SK-N-SH treated with all-trans-retinoic acid at 6 μM for 48 hours (cell line): Measurements from ENCODE around the gene IL18.
"Not testable (repeated sequence)": the region's sequence is repeated elsewhere in the genome, so short reads cannot be mapped to it uniquely, and the experiment has no call there.

Experiments used
- ATAC-seq: fragments of 200-7000 bp; cut with Tn5 transposase; 3 replicates; pipeline ENCODE4 v1.9.1; 2020; ENCODE audit warnings: mild to moderate bottlenecking, moderate library complexity
- ARNTL ChIP-seq: fragments of 450-650 bp; formaldehyde crosslinking; IDR thresholded peaks from 2 replicates; pipeline ENCODE4 v1.5.0; 2020; ENCODE audit warnings: low read depth, mild to moderate bottlenecking, moderate library complexity, borderline replicate concordance
- BACH2 ChIP-seq: fragments of 250-450 bp; sonication (Bioruptor Pico); IDR thresholded peaks from 2 replicates; pipeline ENCODE4 v1.9.0; 2021; ENCODE audit warnings: mild to moderate bottlenecking, borderline replicate concordance
- CSDC2 ChIP-seq: fragments of 250-450 bp; sonication (Bioruptor Pico); IDR thresholded peaks from 2 replicates; pipeline ENCODE4 v1.5.0; 2020; ENCODE audit warnings: mild to moderate bottlenecking, moderate library complexity
- ESRRG ChIP-seq: fragments of 250-450 bp; sonication (Bioruptor Pico); IDR thresholded peaks from 2 replicates; pipeline ENCODE4 v1.6.1; 2021; ENCODE audit warnings: mild to moderate bottlenecking
- GLIS3 ChIP-seq: fragments of 250-450 bp; sonication (Bioruptor Pico); IDR thresholded peaks from 2 replicates; pipeline ENCODE4 v1.5.0; 2020; ENCODE audit warnings: mild to moderate bottlenecking, moderate library complexity
- ISL1 ChIP-seq: fragments of 250-450 bp; sonication (Bioruptor Pico); IDR thresholded peaks from 2 replicates; pipeline ENCODE4 v2.1.2; 2022; ENCODE audit warnings: mild to moderate bottlenecking, moderate library complexity
- PPARA ChIP-seq: fragments of 250-450 bp; sonication (Bioruptor Pico); IDR thresholded peaks from 2 replicates; pipeline ENCODE4 v1.5.0; 2020; ENCODE audit warnings: mild to moderate bottlenecking, borderline replicate concordance
- RARB ChIP-seq: fragments of 250-450 bp; sonication (Bioruptor Pico); IDR thresholded peaks from 2 replicates; pipeline ENCODE4 v1.8.0; 2021; ENCODE audit warnings: mild to moderate bottlenecking, moderate library complexity
- SNAI2 ChIP-seq: fragments of 250-450 bp; sonication (Bioruptor Pico); IDR thresholded peaks from 2 replicates; pipeline ENCODE4 v1.5.0; 2020; ENCODE audit warnings: mild to moderate bottlenecking, moderate library complexity
- TCF4 ChIP-seq: fragments of 250-450 bp; sonication (Bioruptor Pico); IDR thresholded peaks from 2 replicates; pipeline ENCODE4 v1.8.0; 2021; ENCODE audit warnings: mild to moderate bottlenecking, moderate library complexity, borderline replicate concordance
- TOX ChIP-seq: fragments of 250-450 bp; sonication (Bioruptor Pico); IDR thresholded peaks from 2 replicates; pipeline ENCODE4 v1.8.0; 2021; ENCODE audit warnings: mild to moderate bottlenecking, moderate library complexity, borderline replicate concordance
- TSHZ2 ChIP-seq: fragments of 250-450 bp; sonication (Bioruptor Pico); IDR thresholded peaks from 2 replicates; pipeline ENCODE4 v1.5.0; 2020; ENCODE audit warnings: mild to moderate bottlenecking, moderate library complexity
- ZC3H10 ChIP-seq: fragments of 250-450 bp; sonication (Bioruptor Pico); IDR thresholded peaks from 2 replicates; pipeline ENCODE4 v1.5.1; 2021; ENCODE audit warnings: mild to moderate bottlenecking, moderate library complexity
- ZFP3 ChIP-seq: fragments of 250-450 bp; sonication (Bioruptor Pico); IDR thresholded peaks from 2 replicates; pipeline ENCODE4 v1.5.0; 2020; ENCODE audit warnings: mild to moderate bottlenecking, moderate library complexity
- ZNF565 ChIP-seq: fragments of 450-650 bp; formaldehyde crosslinking; conservative IDR thresholded peaks from 2 replicates; pipeline ENCODE4 v1.5.0; 2020; ENCODE audit warnings: low read depth, mild to moderate bottlenecking, moderate library complexity
- ZNF70 ChIP-seq: fragments of 450-650 bp; formaldehyde crosslinking; IDR thresholded peaks from 2 replicates; pipeline ENCODE4 v1.5.0; 2020; ENCODE audit warnings: mild to moderate bottlenecking, moderate library complexity
- TF ChIP-seq, protein P1 (sequence below): fragments of 250-450 bp; sonication (Bioruptor Pico); IDR thresholded peaks from 2 replicates; pipeline ENCODE4 v1.8.0; 2021; ENCODE audit warnings: low read depth, mild to moderate bottlenecking, moderate library complexity, borderline replicate concordance
- TF ChIP-seq, protein P2 (sequence below): fragments of 250-450 bp; sonication (Bioruptor Pico); IDR thresholded peaks from 2 replicates; pipeline ENCODE4 v1.8.0; 2020; ENCODE audit warnings: mild to moderate bottlenecking, moderate library complexity, borderline replicate concordance
- TF ChIP-seq, protein P3 (sequence below): fragments of 250-450 bp; sonication (Bioruptor Pico); IDR thresholded peaks from 2 replicates; pipeline ENCODE4 v1.5.1; 2020; ENCODE audit warnings: low read depth, mild to moderate bottlenecking, moderate library complexity

The IL18 gene

GRCh38 chr11:112196519-112197087 lies 32.7 kb upstream of the IL18 start:
- ATAC-seq, result no peak
- TF ChIP-seq PPARA (CRISPR knock-in tag) (no peak), ISL1 (no peak), ZNF565 (CRISPR knock-in tag) (no peak), CSDC2 (CRISPR knock-in tag) (no peak), BACH2 (CRISPR knock-in tag) (no peak), ZNF70 (CRISPR knock-in tag) (no peak), TCF4 (no peak), SNAI2 (CRISPR knock-in tag) (no peak), RARB (no peak), ESRRG (CRISPR knock-in tag) (no peak), GLIS3 (CRISPR knock-in tag) (no peak)
- TF ChIP-seq, protein P1, sequence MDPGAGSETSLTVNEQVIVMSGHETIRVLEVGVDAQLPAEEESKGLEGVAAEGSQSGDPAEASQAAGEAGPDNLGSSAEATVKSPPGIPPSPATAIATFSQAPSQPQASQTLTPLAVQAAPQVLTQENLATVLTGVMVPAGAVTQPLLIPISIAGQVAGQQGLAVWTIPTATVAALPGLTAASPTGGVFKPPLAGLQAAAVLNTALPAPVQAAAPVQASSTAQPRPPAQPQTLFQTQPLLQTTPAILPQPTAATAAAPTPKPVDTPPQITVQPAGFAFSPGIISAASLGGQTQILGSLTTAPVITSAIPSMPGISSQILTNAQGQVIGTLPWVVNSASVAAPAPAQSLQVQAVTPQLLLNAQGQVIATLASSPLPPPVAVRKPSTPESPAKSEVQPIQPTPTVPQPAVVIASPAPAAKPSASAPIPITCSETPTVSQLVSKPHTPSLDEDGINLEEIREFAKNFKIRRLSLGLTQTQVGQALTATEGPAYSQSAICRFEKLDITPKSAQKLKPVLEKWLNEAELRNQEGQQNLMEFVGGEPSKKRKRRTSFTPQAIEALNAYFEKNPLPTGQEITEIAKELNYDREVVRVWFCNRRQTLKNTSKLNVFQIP (CRISPR knock-in tag), result no peak
- TF ChIP-seq, protein P2, sequence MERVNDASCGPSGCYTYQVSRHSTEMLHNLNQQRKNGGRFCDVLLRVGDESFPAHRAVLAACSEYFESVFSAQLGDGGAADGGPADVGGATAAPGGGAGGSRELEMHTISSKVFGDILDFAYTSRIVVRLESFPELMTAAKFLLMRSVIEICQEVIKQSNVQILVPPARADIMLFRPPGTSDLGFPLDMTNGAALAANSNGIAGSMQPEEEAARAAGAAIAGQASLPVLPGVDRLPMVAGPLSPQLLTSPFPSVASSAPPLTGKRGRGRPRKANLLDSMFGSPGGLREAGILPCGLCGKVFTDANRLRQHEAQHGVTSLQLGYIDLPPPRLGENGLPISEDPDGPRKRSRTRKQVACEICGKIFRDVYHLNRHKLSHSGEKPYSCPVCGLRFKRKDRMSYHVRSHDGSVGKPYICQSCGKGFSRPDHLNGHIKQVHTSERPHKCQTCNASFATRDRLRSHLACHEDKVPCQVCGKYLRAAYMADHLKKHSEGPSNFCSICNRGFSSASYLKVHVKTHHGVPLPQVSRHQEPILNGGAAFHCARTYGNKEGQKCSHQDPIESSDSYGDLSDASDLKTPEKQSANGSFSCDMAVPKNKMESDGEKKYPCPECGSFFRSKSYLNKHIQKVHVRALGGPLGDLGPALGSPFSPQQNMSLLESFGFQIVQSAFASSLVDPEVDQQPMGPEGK (CRISPR knock-in tag), result no peak
- TF ChIP-seq, all 23 proteins: peak for 0

- TF ChIP-seq RARB, result no peak
- no peak for TF ChIP-seq SNAI2 (CRISPR knock-in tag)
- no peak for TF ChIP-seq TCF4
- TF ChIP-seq, protein P2 (CRISPR knock-in tag), result no peak
- TF ChIP-seq TSHZ2 (CRISPR knock-in tag), result no peak
- TF ChIP-seq ZNF565 (CRISPR knock-in tag), result no peak
- TF ChIP-seq, protein P1 (CRISPR knock-in tag), result no peak
- TF ChIP-seq PPARA (CRISPR knock-in tag), result no peak
- TF ChIP-seq TOX, result no peak
- TF ChIP-seq GLIS3 (CRISPR knock-in tag), result no peak
- no peak for TF ChIP-seq ARNTL (CRISPR knock-in tag)
- TF ChIP-seq, all 23 proteins: peak for 0
- no peak for ATAC-seq
Measured at GRCh38 chr11:112195951-112196351, 32.1 kb upstream of the IL18 start.

DNA sequence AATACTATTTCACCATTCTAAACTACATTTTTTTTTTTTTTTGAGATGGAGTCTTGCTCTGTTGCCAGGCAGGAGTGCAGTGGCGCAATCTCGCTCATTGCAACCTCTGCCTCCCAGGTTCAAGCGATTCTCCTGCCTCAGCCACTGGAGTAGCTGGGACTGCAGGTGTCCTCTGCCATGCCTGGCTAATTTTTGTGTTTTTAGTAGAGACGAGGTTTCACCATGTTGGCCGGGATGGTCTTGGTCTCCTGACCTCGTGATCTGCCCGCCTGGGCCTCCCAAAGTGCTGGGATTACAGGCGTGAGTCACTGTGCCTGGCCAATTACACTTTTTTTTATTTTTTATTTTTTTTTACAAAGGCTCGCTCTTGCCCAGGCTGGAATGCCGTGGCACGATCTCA lies 31.2 kb upstream of the IL18 start:
- ATAC-seq, result not testable (repeated sequence)

DNA sequence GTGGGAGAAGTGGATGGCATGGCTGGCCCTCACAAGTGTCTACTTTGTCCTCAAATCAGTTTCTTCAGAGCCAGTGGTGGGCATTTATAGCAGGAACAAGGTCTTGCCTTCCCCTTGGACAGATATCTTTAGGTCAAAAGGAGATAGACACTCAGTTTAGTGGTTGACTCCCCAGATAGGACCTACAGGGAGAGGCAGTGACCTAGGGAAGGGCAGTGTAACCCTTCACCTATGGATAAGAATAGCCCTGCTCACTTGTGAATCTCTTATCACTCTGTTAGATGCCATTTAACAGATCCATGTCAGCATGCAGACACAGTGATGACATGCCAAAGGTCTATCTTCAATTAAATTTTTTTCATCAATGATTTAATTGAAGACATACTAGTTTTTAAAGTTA lies 22.4 kb upstream of the IL18 start:
- no peak for ATAC-seq
- TF ChIP-seq ZC3H10 (CRISPR knock-in tag) (no peak), ISL1 (no peak), GLIS3 (CRISPR knock-in tag) (no peak), ESRRG (CRISPR knock-in tag) (no peak), ZFP3 (no peak), TSHZ2 (CRISPR knock-in tag) (no peak), TCF4 (no peak), TOX (no peak)
- TF ChIP-seq, protein P3, sequence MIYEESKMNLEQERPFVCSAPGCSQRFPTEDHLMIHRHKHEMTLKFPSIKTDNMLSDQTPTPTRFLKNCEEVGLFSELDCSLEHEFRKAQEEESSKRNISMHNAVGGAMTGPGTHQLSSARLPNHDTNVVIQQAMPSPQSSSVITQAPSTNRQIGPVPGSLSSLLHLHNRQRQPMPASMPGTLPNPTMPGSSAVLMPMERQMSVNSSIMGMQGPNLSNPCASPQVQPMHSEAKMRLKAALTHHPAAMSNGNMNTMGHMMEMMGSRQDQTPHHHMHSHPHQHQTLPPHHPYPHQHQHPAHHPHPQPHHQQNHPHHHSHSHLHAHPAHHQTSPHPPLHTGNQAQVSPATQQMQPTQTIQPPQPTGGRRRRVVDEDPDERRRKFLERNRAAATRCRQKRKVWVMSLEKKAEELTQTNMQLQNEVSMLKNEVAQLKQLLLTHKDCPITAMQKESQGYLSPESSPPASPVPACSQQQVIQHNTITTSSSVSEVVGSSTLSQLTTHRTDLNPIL (CRISPR knock-in tag), result no peak
